HCT116 (cell line): ENCODE results near the gene PHACTR1.

Source experiments
- POLR2AphosphoS5 ChIP-seq: IDR thresholded peaks from 2 replicates; pipeline ENCODE4 v1.6.1; 2011; ENCODE audit warnings: mild to moderate bottlenecking, low read depth, low read length, moderate library complexity
- TF ChIP-seq, protein P1 (sequence below), 3 experiments: fragments of 200-600 bp in 1 of 3; sonication (generic) in 1 of 3; IDR thresholded peaks in 2 of 3; conservative IDR thresholded peaks in 1 of 3; 2 replicates each; pipeline ENCODE4 v1.5.1; 2012 to 2017; ENCODE audit warnings: low read depth in 2 of 3, low read length in 2 of 3, antibody characterized with exemption in 1 of 3, borderline replicate concordance in 1 of 3, control low read depth in 1 of 3, mild to moderate bottlenecking in 1 of 3, mixed read lengths in 1 of 3, mixed run types in 1 of 3, moderate library complexity in 1 of 3; ENCODE audit not compliant: insufficient read depth in 1 of 3
- TF ChIP-seq, protein P2 (sequence below): IDR thresholded peaks from 2 replicates; pipeline ENCODE4 v1.6.1; 2012

DNA sequence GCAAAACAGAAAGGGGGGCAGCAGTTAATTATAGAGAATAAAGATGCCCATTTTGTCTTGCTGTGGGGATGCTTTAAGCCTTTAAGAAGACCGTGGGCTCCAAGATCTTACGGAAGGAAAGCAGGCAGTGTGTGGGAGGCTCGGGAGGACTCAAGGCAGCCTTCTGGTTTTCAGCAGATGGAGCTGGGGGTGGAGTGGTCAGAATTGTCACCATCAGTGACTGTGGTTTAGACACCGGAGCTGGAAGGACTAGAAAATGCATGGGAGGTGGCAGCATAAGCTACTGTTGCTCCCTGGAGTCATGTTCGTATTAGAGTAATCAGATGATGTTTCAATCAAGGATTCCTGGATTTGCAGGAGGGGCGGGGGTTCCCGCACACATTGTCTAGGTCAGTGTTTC lies 3.7 kb downstream of the PHACTR1 start:
- TF ChIP-seq, protein P1, sequence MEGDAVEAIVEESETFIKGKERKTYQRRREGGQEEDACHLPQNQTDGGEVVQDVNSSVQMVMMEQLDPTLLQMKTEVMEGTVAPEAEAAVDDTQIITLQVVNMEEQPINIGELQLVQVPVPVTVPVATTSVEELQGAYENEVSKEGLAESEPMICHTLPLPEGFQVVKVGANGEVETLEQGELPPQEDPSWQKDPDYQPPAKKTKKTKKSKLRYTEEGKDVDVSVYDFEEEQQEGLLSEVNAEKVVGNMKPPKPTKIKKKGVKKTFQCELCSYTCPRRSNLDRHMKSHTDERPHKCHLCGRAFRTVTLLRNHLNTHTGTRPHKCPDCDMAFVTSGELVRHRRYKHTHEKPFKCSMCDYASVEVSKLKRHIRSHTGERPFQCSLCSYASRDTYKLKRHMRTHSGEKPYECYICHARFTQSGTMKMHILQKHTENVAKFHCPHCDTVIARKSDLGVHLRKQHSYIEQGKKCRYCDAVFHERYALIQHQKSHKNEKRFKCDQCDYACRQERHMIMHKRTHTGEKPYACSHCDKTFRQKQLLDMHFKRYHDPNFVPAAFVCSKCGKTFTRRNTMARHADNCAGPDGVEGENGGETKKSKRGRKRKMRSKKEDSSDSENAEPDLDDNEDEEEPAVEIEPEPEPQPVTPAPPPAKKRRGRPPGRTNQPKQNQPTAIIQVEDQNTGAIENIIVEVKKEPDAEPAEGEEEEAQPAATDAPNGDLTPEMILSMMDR (IDR thresholded peaks at IDR 0.05 in 2 of 3, conservative IDR thresholded peaks at IDR 0.05 in 1 of 3; ENCODE audit: borderline replicate concordance in 1 of 3, insufficient read depth in 1 of 3, low read depth in 2 of 3, low read length in 2 of 3): no peak
- no peak for TF ChIP-seq POLR2AphosphoS5
- TF ChIP-seq, protein P2, sequence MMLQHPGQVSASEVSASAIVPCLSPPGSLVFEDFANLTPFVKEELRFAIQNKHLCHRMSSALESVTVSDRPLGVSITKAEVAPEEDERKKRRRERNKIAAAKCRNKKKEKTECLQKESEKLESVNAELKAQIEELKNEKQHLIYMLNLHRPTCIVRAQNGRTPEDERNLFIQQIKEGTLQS: no peak
